Brain pericyte (primary cell): Measurements from ENCODE around the gene KRT2.

Experiments
- DNase-seq: peaks from one replicate; pipeline ENCODE4 v3.0.0-alpha.2; 2012; ENCODE audit warnings: low read depth, low spot score

Gene KRT2

DNA sequence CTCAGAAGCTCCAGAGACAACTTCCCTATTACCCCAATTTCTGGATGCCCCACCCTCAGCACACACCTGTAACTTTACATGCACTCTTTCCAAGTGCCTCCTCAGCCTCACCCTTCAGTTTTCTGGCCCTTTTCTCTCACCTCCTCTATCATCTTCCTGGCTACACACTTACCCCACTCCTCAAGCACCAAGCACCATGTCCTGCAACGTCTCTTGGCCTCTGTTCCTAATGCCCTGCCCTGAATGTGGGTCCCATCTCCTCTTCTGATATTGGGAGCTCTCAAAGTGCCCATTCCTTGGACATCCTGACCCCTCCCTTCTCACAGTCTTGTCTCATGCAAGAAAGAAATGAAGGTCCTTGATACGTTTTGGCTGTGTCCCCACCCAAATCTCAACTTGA lies 51.9 kb downstream of the KRT2 start:
- DNase-seq: no peak

DNA sequence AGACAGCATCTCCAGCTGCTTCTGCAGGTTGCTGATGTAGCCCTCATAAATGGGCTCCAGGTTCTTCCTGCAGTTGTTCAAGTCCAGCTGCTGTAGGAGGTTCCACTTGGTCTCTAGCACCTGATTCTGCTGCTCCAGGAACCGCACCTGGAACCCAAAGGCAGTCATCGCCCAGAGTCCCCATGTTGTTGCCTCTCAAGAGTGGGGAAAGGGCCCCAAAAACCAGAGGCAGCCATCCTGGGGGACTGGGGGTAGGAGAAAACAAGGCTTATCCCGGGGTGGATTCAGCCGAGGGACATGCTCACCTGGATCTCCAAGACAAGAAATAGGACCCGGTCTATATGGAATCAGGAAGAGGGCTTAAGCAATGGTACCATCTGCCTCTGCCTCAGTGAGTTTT lies 53.0 kb downstream of the KRT2 start:
- no peak for DNase-seq
